Hepatocyte (in vitro differentiated cells): Measurements from ENCODE around the gene EPHB1. TPM values are rescaled to one million over a fixed set of nuclear protein-coding genes. Genes with fewer than 3 reads are reported as not detected.

Experiments
- DNase-seq: peaks from one replicate; pipeline ENCODE4 v3.0.0-alpha.2; 2016; ENCODE audit warnings: low spot score
- H2AFZ ChIP-seq: fragments of 200-600 bp; sonication (generic); 2 replicates; pipeline ENCODE4 v1.6.0; 2016; ENCODE audit warnings: antibody characterized with exemption, mild to moderate bottlenecking
- H3K27ac ChIP-seq: fragments of 200-600 bp; sonication (generic); 2 replicates; pipeline ENCODE4 v1.5.1; 2016; ENCODE audit warnings: mild to moderate bottlenecking
- H3K27me3 ChIP-seq: fragments of 200-600 bp; sonication (generic); 2 replicates; pipeline ENCODE4 v1.6.1; 2016
- H3K36me3 ChIP-seq: fragments of 200-600 bp; sonication (generic); replicated peaks from 2 replicates; pipeline ENCODE4 v1.5.1; 2016; ENCODE audit warnings: low read depth; ENCODE audit not compliant: insufficient read depth
- H3K4me1 ChIP-seq: fragments of 200-600 bp; sonication (generic); 2 replicates; pipeline ENCODE4 v1.5.1; 2016; ENCODE audit warnings: mild to moderate bottlenecking, moderate library complexity; ENCODE audit not compliant: insufficient read depth
- H3K4me2 ChIP-seq: fragments of 200-600 bp; sonication (generic); 2 replicates; pipeline ENCODE4 v1.6.0; 2016
- H3K4me3 ChIP-seq: fragments of 200-600 bp; sonication (generic); 2 replicates; pipeline ENCODE4 v1.5.1; 2016; ENCODE audit warnings: mild to moderate bottlenecking
- H3K79me2 ChIP-seq: fragments of 200-600 bp; sonication (generic); 2 replicates; pipeline ENCODE4 v1.6.0; 2017; ENCODE audit warnings: mild to moderate bottlenecking
- H3K9me2 ChIP-seq: fragments of 200-600 bp; sonication (generic); replicated peaks from 2 replicates; pipeline ENCODE4 v1.6.0; 2017; ENCODE audit warnings: mild to moderate bottlenecking; ENCODE audit not compliant: insufficient read depth
- H3K9me3 ChIP-seq: fragments of 200-600 bp; sonication (generic); 2 replicates; pipeline ENCODE4 v1.5.1; 2016; ENCODE audit warnings: low read depth, mild to moderate bottlenecking
- H4K20me1 ChIP-seq: fragments of 200-600 bp; sonication (generic); 2 replicates; pipeline ENCODE4 v1.6.0; 2016; ENCODE audit warnings: mild to moderate bottlenecking; ENCODE audit not compliant: insufficient read depth, poor library complexity, severe bottlenecking
- CTCF ChIP-seq: fragments of 200-600 bp; sonication (generic); IDR thresholded peaks from 2 replicates; pipeline ENCODE4 v1.5.1; 2016; ENCODE audit warnings: antibody characterized with exemption, mild to moderate bottlenecking; ENCODE audit not compliant: poor library complexity
- EZH2 ChIP-seq: fragments of 200-600 bp; sonication (generic); IDR thresholded peaks from 2 replicates; pipeline ENCODE4 v1.6.1; 2016; ENCODE audit warnings: antibody characterized with exemption, mild to moderate bottlenecking, borderline replicate concordance
- EZH2phosphoT487 ChIP-seq: fragments of 200-600 bp; sonication (generic); IDR thresholded peaks from one replicate; pipeline ENCODE4 v1.6.1; 2018; ENCODE audit warnings: antibody characterized with exemption, mild to moderate bottlenecking, low read depth, moderate library complexity; ENCODE audit not compliant: unreplicated experiment, severe bottlenecking
- WGBS: methylation state at CpG from one replicate; pipeline ENCODE4 v1.1.6; 2016; ENCODE audit warnings: low lambda C conversion rate; ENCODE audit errors: missing lambda C conversion rate; 5-methylcytosine and 5-hydroxymethylcytosine counted together
- polyA plus RNA-seq: library from polyadenylated mRNA; unstranded; fragments of >200 nt; fragmentation: Nextera tagmentation; extraction: Ambion mirVana; gene quantifications from 2 replicates; pipeline ENCODE4 v1.2.1, GENCODE V29; 2016
- total RNA-seq: library from RNA; depleted of rRNA; stranded (reverse); fragments of >200 nt; gene quantifications from 2 replicates; pipeline ENCODE4 v1.2.3, GENCODE V29; 2014

Gene EPHB1
- total and polyA plus RNA-seq, 2 experiments from 2014 or later, result 3.3 to 5.6 TPM

GRCh38 chr3:134872440-134873388 is 77.7 kb downstream of the EPHB1 start:
- TF ChIP-seq EZH2phosphoT487 (no peak), CTCF (no peak), EZH2 (no peak)
- WGBS, result 89% methylated on average over 8 of the region's 8 CpGs
- DNase-seq, result no peak

GRCh38 chr3:134873789-134874188 is 78.7 kb downstream of the EPHB1 start:
- Histone ChIP-seq H3K79me2 (no peaks in the 10 kb centered on the region), H3K9me2 (no peaks in the 10 kb centered on the region), H3K27me3 (no peaks in the 10 kb centered on the region), H3K4me2 (no peak overlapping the region), H3K36me3 (no peaks in the 10 kb centered on the region), H3K9me3 (no peaks in the 10 kb centered on the region), H2AFZ (no peak overlapping the region), H4K20me1 (no peaks in the 10 kb centered on the region), H3K4me3 (no peak overlapping the region), H3K27ac (no peak overlapping the region), H3K4me1 (no peaks in the 10 kb centered on the region)
- TF ChIP-seq CTCF (no peak), EZH2 (no peak), EZH2phosphoT487 (no peak)
- DNase-seq, result no peak
- WGBS, result 100% methylated on average over 1 of the region's 1 CpG

More at GRCh38 chr3:134872440-134873388, 77.7 kb downstream of the EPHB1 start:
- Histone ChIP-seq H3K36me3 (no peaks in the 10 kb centered on the region), H3K79me2 (no peaks in the 10 kb centered on the region), H3K4me1 (no peaks in the 10 kb centered on the region), H3K4me2 (no peak overlapping the region), H3K9me2 (no peaks in the 10 kb centered on the region), H3K4me3 (no peak overlapping the region), H3K27me3 (no peaks in the 10 kb centered on the region), H4K20me1 (no peaks in the 10 kb centered on the region), H3K9me3 (no peaks in the 10 kb centered on the region), H2AFZ (no peak overlapping the region), H3K27ac (no peak overlapping the region)

GRCh38 chr3:134874737-134875413 is 79.8 kb downstream of the EPHB1 start:
- no peaks in the 10 kb centered on the region for H4K20me1 ChIP-seq
- DNase-seq, result peak; percentile 24
- no peak overlapping the region for H3K4me3 ChIP-seq
- no peaks in the 10 kb centered on the region for H3K36me3 ChIP-seq
- H3K4me1 ChIP-seq, result no peaks in the 10 kb centered on the region
- no peak overlapping the region for H3K4me2 ChIP-seq
- H3K9me2 ChIP-seq, result no peaks in the 10 kb centered on the region
- H3K9me3 ChIP-seq, result no peaks in the 10 kb centered on the region
- 73% methylated on average over 10 of the region's 10 CpGs for WGBS
- no peak overlapping the region for H2AFZ ChIP-seq
- no peaks in the 10 kb centered on the region for H3K79me2 ChIP-seq
- TF ChIP-seq EZH2phosphoT487 (no peak), EZH2 (no peak), CTCF (no peak)
- H3K27me3 ChIP-seq, result no peaks in the 10 kb centered on the region
- H3K27ac ChIP-seq, result no peak overlapping the region
